A673 (cell line): ENCODE measurements around the gene AEN. TPM values are rescaled to one million over a fixed set of nuclear protein-coding genes. Genes with fewer than 3 reads are reported as not detected.

Experiments
- BruUV-seq: library from RNA; stranded (reverse); fragments of 400-500 nt; replicated peaks from 2 replicates; lab custom pipeline; 2021; lab: Mats Ljungman, UMichigan
- CTCF ChIA-PET: fragments of 300-600 bp; sonication (Branson Sonifier 250); formaldehyde crosslinking; loops from one replicate; lab custom pipeline; 2022; ENCODE audit warnings: antibody characterized with exemption; lab: Charles Lee
- POLR2A ChIA-PET: fragments of 300-600 bp; sonication (Branson Sonifier 250); formaldehyde crosslinking; loops from one replicate; lab custom pipeline; 2022; ENCODE audit warnings: antibody characterized with exemption; ENCODE audit not compliant: low non-redundant PET; lab: Charles Lee
- DNase-seq: peaks from one replicate; pipeline ENCODE4 v3.0.0-alpha.2; 2015; ENCODE audit warnings: low spot score
- H3K27ac ChIP-seq: fragments of 200-600 bp; sonication (generic); 2 replicates; pipeline ENCODE4 v1.5.1; 2016; ENCODE audit warnings: mixed run types, low read depth, mild to moderate bottlenecking, mixed read lengths, antibody characterized with exemption, low read length; ENCODE audit not compliant: poor library complexity, severe bottlenecking
- H3K27me3 ChIP-seq: fragments of 200-600 bp; sonication (generic); replicated peaks from 2 replicates; pipeline ENCODE4 v1.6.1; 2017; ENCODE audit warnings: mixed run types, low read depth, mild to moderate bottlenecking, mixed read lengths, antibody characterized with exemption, low read length; ENCODE audit not compliant: insufficient read depth, poor library complexity
- H3K36me3 ChIP-seq: fragments of 200-600 bp; sonication (generic); 2 replicates; pipeline ENCODE4 v1.6.1; 2016; ENCODE audit warnings: mixed run types, mild to moderate bottlenecking, mixed read lengths, antibody characterized with exemption, low read length; ENCODE audit not compliant: insufficient read depth, poor library complexity, severe bottlenecking
- H3K4me1 ChIP-seq: fragments of 200-600 bp; sonication (generic); 2 replicates; pipeline ENCODE4 v1.6.1; 2017; ENCODE audit warnings: mixed run types, mild to moderate bottlenecking, mixed read lengths, antibody characterized with exemption, low read length; ENCODE audit not compliant: insufficient read depth, poor library complexity, severe bottlenecking
- H3K4me3 ChIP-seq: fragments of 200-600 bp; sonication (generic); 2 replicates; pipeline ENCODE4 v1.5.1; 2016; ENCODE audit warnings: low read depth, mixed run types, mild to moderate bottlenecking, mixed read lengths, low read length; ENCODE audit not compliant: poor library complexity, severe bottlenecking
- H3K9me3 ChIP-seq: fragments of 200-600 bp; sonication (generic); 2 replicates; pipeline ENCODE4 v1.6.1; 2016; ENCODE audit warnings: mixed run types, low read depth, mild to moderate bottlenecking, mixed read lengths, antibody characterized with exemption, low read length; ENCODE audit not compliant: poor library complexity, severe bottlenecking
- CTCF ChIP-seq: fragments of 300-800, 200-600 bp; sonication (generic); conservative IDR thresholded peaks from 2 replicates; pipeline ENCODE4 v1.5.1; 2017; ENCODE audit warnings: low read depth, mild to moderate bottlenecking, antibody characterized with exemption, low read length, moderate library complexity, mixed read lengths
- EZH2 ChIP-seq: fragments of 200-600 bp; sonication (generic); IDR thresholded peaks from 2 replicates; pipeline ENCODE4 v1.6.1; 2017; ENCODE audit warnings: borderline replicate concordance, low read depth, mild to moderate bottlenecking, mixed read lengths, antibody characterized with exemption, low read length; ENCODE audit not compliant: poor library complexity, severe bottlenecking
- intact Hi-C: fragments of 100-400 bp; cut with micrococcal nuclease; formaldehyde crosslinking; loops from one replicate; pipeline ENCODE4 v1.10.0; 2022; ENCODE audit not compliant: unreplicated experiment
- total RNA-seq: library from RNA; stranded (reverse); gene quantifications from 2 replicates; pipeline ENCODE4 v1.2.3, GENCODE V29; 2021

AEN gene
- total RNA-seq, 1 experiment from 2014 or later = 52.4 TPM

GRCh38 chr15:88574655-88575054, 46.5 kb upstream of the AEN start:
- intact Hi-C loops = no loop called here
- no peak for DNase-seq
- TF ChIP-seq CTCF (no peak), EZH2 (no peak)
- CTCF ChIA-PET = interaction anchor here (0.6 kb wide), 1 partner anchor 50 kb away, joined by 3 read pairs; no protein-coding TSS in a partner anchor
- Histone ChIP-seq H3K36me3 (no peaks in the 10 kb centered on the region), H3K4me1 (no peaks in the 10 kb centered on the region), H3K4me3 (no peak overlapping the region), H3K27me3 (peaks cover 16% of the 10 kb centered on the region), H3K9me3 (no peaks in the 10 kb centered on the region), H3K27ac (no peak overlapping the region)
- BruUV-seq = no TSS peak
- POLR2A ChIA-PET = no interaction called here

GRCh38 chr15:88579322-88579721, 41.8 kb upstream of the AEN start:
- no peaks in the 10 kb centered on the region for H3K36me3 ChIP-seq
- H3K4me3 ChIP-seq = no peak overlapping the region
- ChIA-PET CTCF (no interaction called here), POLR2A (no interaction called here)
- H3K4me1 ChIP-seq = no peaks in the 10 kb centered on the region
- DNase-seq = no peak
- H3K27me3 ChIP-seq = peaks cover 7% of the 10 kb centered on the region
- no peak overlapping the region for H3K27ac ChIP-seq
- no TSS peak for BruUV-seq
- intact Hi-C loops = no loop called here
- no peaks in the 10 kb centered on the region for H3K9me3 ChIP-seq
- TF ChIP-seq CTCF (no peak), EZH2 (no peak)

- Histone ChIP-seq H3K4me3 (no peak overlapping the region), H3K9me3 (no peaks in the 10 kb centered on the region), H3K27ac (no peak overlapping the region), H3K27me3 (peaks cover 11% of the 10 kb centered on the region), H3K4me1 (no peaks in the 10 kb centered on the region), H3K36me3 (no peaks in the 10 kb centered on the region)
- ChIA-PET CTCF (no interaction called here), POLR2A (no interaction called here)
- TF ChIP-seq CTCF = no peak
- TF ChIP-seq EZH2 = no peak
- no peak for DNase-seq
- BruUV-seq = no TSS peak
- intact Hi-C loops = no loop called here
Observed at GRCh38 chr15:88580532-88580931, 40.6 kb upstream of the AEN start.
